Measurements from ENCODE around the gene SMIM41. TPM values are rescaled to one million over a fixed set of nuclear protein-coding genes. Genes with fewer than 3 reads are reported as not detected.
A peak's percentile ranks its signal among the peaks of the same experiment; 100 is the strongest.

The SMIM41 gene
- polyA plus RNA-seq, 2 of the 4 experiments (the other 2 are of a cell fraction) = not detected

DNA sequence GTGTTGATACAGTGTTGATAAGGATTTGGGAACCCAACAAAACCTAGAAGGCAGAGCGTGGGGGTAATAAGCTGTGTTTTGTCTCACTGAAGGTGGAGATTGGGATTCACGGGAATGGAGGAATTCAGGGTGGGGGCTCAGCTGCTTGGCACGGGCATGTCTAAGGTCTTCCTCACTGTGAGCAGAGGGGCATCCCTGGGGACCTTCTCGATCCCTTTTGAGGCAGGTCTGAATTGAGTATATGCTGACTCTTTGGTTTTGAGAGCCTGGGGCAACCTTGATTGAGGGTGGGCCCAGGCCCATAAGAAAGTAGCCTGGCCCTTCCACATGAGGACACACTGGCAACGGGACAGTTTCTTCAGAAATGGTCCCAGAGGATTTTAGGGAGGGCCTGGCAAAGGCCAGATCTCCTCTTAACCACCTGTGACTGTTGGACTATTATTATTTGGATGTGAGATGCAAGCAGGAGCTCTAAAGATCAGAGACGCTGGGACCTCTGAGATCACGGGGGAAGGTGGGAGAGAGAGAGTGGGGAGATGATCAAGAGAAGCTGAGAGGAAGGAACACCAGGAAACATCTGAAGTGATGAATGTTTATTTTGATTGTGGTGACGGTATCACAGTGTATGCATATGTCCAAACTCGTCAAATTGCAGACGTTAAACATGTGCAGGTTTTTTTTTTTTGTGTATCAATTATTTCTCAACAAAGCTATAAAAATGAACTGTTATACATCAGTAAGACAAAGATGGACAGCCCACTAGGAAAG lies 48.4 kb downstream of the SMIM41 start:
- no peak overlapping the region for H3K4me2 ChIP-seq
- TF ChIP-seq FOSL2 (IDR thresholded peaks at IDR 0.05) (no peak), FOSL2 (CRISPR knock-in tag; IDR thresholded peaks at IDR 0.05) (no peak), MAFK (IDR thresholded peaks at IDR 0.05; ENCODE audit: partially characterized antibody) (peak; percentile 31)
- DNase-seq (ENCODE audit: low read depth in 1 of 2, low spot score in 1 of 2) (no peak), FAIRE-seq (no peak), ATAC-seq (no peak)
- H3K4me1 ChIP-seq = no peaks in the 10 kb centered on the region
- no peaks in the 10 kb centered on the region for H3K9me3 ChIP-seq
- ChIA-PET CTCF (interaction anchor here (0.9 to 15.8 kb wide), 12 partner anchors 8 to 853 kb away, joined by 3 to 304 read pairs (median 8); no protein-coding TSS in a partner anchor), POLR2A (no interaction called here)
- H3K4me3 ChIP-seq = no peak overlapping the region
- WGBS (ENCODE audit: missing lambda C conversion rate) = 70% methylated on average over 10 of the region's 10 CpGs
- no peak overlapping the region for H3K27ac ChIP-seq

DNA sequence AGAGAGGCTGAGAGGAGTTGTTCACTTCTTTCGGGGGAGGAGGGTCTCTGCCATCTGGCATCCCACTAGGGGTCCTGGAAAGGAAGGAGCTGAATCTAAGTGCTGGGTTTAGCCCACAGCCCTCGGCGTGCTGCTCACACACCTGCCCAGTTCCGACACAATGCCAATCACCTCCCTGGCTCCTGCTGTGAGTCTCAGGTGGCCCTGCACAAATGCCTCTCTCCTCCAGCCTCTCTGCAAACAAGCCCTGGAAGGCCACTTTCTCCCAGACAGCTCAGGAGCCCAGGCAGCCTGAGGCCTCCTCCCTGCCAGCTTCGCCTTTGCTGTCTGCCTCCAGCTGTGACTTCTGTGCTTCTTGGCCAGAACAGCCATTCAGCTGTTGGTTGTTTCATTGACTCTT lies 51.2 kb downstream of the SMIM41 start:
- Histone ChIP-seq H3K4me2 (no peak overlapping the region), H3K4me1 (no peaks in the 10 kb centered on the region), H3K9me3 (no peaks in the 10 kb centered on the region), H3K27ac (no peak overlapping the region), H3K4me3 (no peak overlapping the region)
- ATAC-seq = no peak
- ChIA-PET POLR2A (no interaction called here), CTCF (interaction anchor here (1.0 to 15.8 kb wide), 9 partner anchors 8 to 754 kb away, joined by 3 to 304 read pairs (median 5); no protein-coding TSS in a partner anchor)
- no peak for FAIRE-seq
- TF ChIP-seq ZSCAN20 (CRISPR knock-in tag; IDR thresholded peaks at IDR 0.05) = no peak
- no peak for TF ChIP-seq ZFP36 (IDR thresholded peaks at IDR 0.05; ENCODE audit: borderline replicate concordance, partially characterized antibody)
- DNase-seq (ENCODE audit: low read depth in 1 of 2, low spot score in 1 of 2) = no peak
- WGBS (ENCODE audit: missing lambda C conversion rate) = 95% methylated on average over 5 of the region's 5 CpGs

DNA sequence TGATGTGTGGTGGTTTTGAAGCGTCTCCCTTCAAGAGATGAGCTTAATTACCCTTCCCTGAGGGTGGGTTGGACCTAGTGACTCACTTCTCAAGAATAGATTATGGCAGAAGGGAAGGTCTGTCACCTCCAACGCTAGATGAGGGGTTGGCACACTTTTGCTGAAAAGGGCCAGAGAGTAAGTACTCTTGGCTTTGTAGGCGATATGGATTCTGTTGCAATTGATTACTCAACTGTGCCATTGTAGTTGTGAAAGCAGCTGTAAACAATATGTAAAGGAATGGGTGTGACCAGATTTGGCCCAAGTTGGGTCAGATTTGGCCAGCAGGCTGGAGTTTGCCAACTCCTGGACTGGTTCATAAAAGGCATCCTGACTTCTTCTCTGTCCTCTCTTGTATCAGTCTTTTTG lies 53.3 kb downstream of the SMIM41 start:
- no peak overlapping the region for H3K4me3 ChIP-seq
- H3K4me2 ChIP-seq = no peak overlapping the region
- ChIA-PET POLR2A (no interaction called here), CTCF (interaction anchor here (0.6 to 2.2 kb wide), 9 partner anchors 10 to 848 kb away, joined by 3 to 15 read pairs (median 5); partner anchors contain the start of gene ATG101)
- TF ChIP-seq, protein P1, sequence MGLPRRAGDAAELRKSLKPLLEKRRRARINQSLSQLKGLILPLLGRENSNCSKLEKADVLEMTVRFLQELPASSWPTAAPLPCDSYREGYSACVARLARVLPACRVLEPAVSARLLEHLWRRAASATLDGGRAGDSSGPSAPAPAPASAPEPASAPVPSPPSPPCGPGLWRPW (IDR thresholded peaks at IDR 0.05) = 0 out of 2 replicates have a peak, but pooled peaks have one; percentile 9
- TF ChIP-seq NPAS2 (CRISPR knock-in tag; IDR thresholded peaks at IDR 0.05; ENCODE audit: borderline replicate concordance) = no peak
- no peak overlapping the region for H3K27ac ChIP-seq
- ATAC-seq (no peak), DNase-seq (ENCODE audit: low read depth in 1 of 2, low spot score in 1 of 2) (no peak), FAIRE-seq (no peak)
- no peaks in the 10 kb centered on the region for H3K4me1 ChIP-seq
- 61% methylated on average over 3 of the region's 3 CpGs for WGBS (ENCODE audit: missing lambda C conversion rate)
- no peaks in the 10 kb centered on the region for H3K9me3 ChIP-seq

DNA sequence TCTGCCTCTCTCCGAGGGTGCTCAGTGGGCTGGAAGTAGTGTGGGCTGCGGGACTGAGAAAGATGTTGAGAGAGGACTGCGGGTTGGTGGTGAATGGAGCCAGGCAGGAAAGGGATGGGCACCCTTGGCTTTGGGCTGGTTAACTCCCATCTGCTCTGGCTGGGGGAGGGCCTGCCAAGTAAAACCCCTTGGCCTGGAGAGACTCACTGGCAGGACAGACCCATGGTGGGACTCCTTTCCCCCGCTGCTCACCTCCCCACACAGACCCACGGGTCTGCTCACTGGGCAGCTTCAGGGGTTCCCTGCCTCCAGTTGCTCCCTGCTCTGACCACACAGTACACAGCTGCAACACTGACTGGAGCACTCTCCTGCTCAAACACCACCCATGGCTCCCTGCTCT lies 58.2 kb downstream of the SMIM41 start:
- POLR2A ChIA-PET = no interaction called here
- 88% methylated on average over 5 of the region's 5 CpGs for WGBS (ENCODE audit: missing lambda C conversion rate)
- H3K4me2 ChIP-seq = no peak overlapping the region

DNA sequence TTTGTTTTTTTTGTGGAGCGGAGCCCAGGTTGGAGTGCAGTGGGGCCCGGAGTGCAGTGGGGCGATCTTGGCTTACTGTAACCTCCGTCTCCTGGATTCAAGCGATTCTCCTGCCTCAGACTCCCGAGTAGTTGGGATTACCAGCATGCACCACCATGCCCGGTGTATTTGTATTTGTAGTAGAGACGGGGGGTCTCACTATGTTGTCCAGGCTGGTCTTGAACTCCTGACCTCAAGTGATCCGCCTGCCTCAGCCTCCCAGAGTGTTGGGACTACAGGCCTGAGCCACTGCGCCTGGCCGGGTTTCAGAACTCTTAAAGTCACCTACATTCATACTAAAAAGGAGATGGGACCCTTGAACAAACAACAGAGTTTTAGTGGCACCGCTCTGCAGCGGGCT lies 59.6 kb downstream of the SMIM41 start:
- H3K4me3 ChIP-seq = no peak overlapping the region
- DNase-seq (ENCODE audit: low read depth in 1 of 2, low spot score in 1 of 2) (no peak), ATAC-seq (no peak), FAIRE-seq (no peak)
- peak overlapping the region; percentile 21 to 100; a peak in 4 of 6 replicates for H3K27ac ChIP-seq
- POLR2A ChIA-PET = no interaction called here
- CTCF ChIA-PET = interaction anchor here (0.7 to 7.5 kb wide), 22 partner anchors 8 to 852 kb away, joined by 3 to 183 read pairs (median 5); no protein-coding TSS in a partner anchor
- peaks cover 22% of the 10 kb centered on the region for H3K4me1 ChIP-seq
- H3K9me3 ChIP-seq = no peaks in the 10 kb centered on the region
- 78% methylated on average over 13 of the region's 13 CpGs for WGBS (ENCODE audit: missing lambda C conversion rate)
- H3K4me2 ChIP-seq = no peak overlapping the region
- TF ChIP-seq PHF8 (IDR thresholded peaks at IDR 0.05; ENCODE audit: borderline replicate concordance, low read depth) (no peak), JUN (IDR thresholded peaks at IDR 0.05) (no peak), FOSB (CRISPR knock-in tag; IDR thresholded peaks at IDR 0.05) (no peak), KDM1A (IDR thresholded peaks at IDR 0.05; ENCODE audit: low read depth) (no peak), BHLHE40 (IDR thresholded peaks at IDR 0.05; ENCODE audit: low read depth, low read length) (no peak), TP53 (CRISPR knock-in tag; IDR thresholded peaks at IDR 0.05) (no peak), KDM5A (IDR thresholded peaks at IDR 0.05) (no peak), SMC3 (IDR thresholded peaks at IDR 0.05) (no peak)

More for the DNA sequence above, 58.2 kb downstream of the SMIM41 start:
- no peak for ATAC-seq
- DNase-seq (ENCODE audit: low read depth in 1 of 2, low spot score in 1 of 2) = no peak
- peak overlapping the region in 1 of 2 experiments; percentile 15; a peak in 2 of 6 replicates for H3K27ac ChIP-seq
- H3K4me3 ChIP-seq = no peak overlapping the region
- no peak for FAIRE-seq
- H3K4me1 ChIP-seq = peaks cover 9% of the 10 kb centered on the region; the same call in 2 of the 3 replicates
- H3K9me3 ChIP-seq = no peaks in the 10 kb centered on the region
- TF ChIP-seq FOXS1 (CRISPR knock-in tag; IDR thresholded peaks at IDR 0.05) = no peak
- TF ChIP-seq RFX5 (IDR thresholded peaks at IDR 0.05) = no peak
- TF ChIP-seq SREBF2 (IDR thresholded peaks at IDR 0.05) = no peak
- CTCF ChIA-PET = interaction anchor here (1.0 to 7.5 kb wide), 14 partner anchors 9 to 840 kb away, joined by 3 to 183 read pairs (median 6); no protein-coding TSS in a partner anchor
